WERI-Rb-1 (cell line): ENCODE results near the gene EEF1AKMT2.

ENCODE experiments used
- DNase-seq: peaks from one replicate; pipeline ENCODE4 v3.0.0-alpha.2; 2020
- H3K27ac ChIP-seq: fragments of 250-450 bp; sonication (Bioruptor Pico); 2 replicates; pipeline ENCODE4 v1.5.1; 2020; ENCODE audit warnings: mild to moderate bottlenecking, moderate library complexity
- H3K27me3 ChIP-seq: fragments of 250-450 bp; sonication (Bioruptor Pico); 2 replicates; pipeline ENCODE4 v1.5.1; 2021; ENCODE audit warnings: mild to moderate bottlenecking, low read depth, moderate library complexity; ENCODE audit not compliant: insufficient read depth, severe bottlenecking
- H3K36me3 ChIP-seq: fragments of 250-450 bp; sonication (Bioruptor Pico); 2 replicates; pipeline ENCODE4 v1.5.1; 2020; ENCODE audit warnings: mild to moderate bottlenecking, moderate library complexity
- H3K4me3 ChIP-seq: 2 replicates; pipeline ENCODE4 v1.5.1; 2011; ENCODE audit warnings: low read depth, mild to moderate bottlenecking, control low read depth, low read length
- H3K9me3 ChIP-seq: fragments of 250-450 bp; sonication (Bioruptor Pico); 2 replicates; pipeline ENCODE4 v1.5.1; 2021; ENCODE audit warnings: mild to moderate bottlenecking, moderate library complexity; ENCODE audit not compliant: severe bottlenecking
- TF ChIP-seq, protein P1 (sequence below): IDR thresholded peaks from 2 replicates; pipeline ENCODE4 v1.5.1; 2011; ENCODE audit warnings: low read depth, mild to moderate bottlenecking, control low read depth, inconsistent platforms, low read length

EEF1AKMT2 gene

DNA sequence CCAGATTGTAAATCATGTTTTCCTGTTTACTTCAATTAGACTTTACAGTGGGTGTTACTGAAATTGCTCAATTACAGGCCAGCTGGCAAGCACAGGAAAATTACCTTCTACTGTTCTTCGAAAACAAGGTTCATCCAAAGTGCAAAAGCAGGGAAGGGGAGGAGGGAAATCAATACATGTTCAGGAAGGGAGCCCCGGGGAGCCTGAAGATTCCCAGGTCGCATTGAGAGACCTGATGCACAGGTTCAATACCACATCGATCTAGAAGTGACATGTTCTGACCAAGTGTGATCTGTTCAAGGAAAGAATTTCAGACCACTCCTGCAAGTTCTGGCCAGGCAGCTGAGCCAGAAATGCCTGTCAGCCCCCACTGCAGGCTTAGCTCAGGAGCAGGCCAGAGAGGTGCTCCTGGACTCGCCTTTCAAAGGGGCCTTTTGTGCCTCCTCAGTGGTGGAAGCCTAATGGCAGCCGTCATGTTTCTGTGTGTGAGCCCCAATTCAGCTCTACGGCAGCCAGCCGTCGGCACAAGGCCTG lies 83.4 kb downstream of the EEF1AKMT2 start:
- Histone ChIP-seq H3K36me3 (peaks cover 35% of the 10 kb centered on the region), H3K27ac (peak overlapping the region; percentile 54), H3K9me3 (no peaks in the 10 kb centered on the region), H3K4me3 (no peak overlapping the region), H3K27me3 (no peaks in the 10 kb centered on the region)
- no peak for DNase-seq
- TF ChIP-seq, protein P1, sequence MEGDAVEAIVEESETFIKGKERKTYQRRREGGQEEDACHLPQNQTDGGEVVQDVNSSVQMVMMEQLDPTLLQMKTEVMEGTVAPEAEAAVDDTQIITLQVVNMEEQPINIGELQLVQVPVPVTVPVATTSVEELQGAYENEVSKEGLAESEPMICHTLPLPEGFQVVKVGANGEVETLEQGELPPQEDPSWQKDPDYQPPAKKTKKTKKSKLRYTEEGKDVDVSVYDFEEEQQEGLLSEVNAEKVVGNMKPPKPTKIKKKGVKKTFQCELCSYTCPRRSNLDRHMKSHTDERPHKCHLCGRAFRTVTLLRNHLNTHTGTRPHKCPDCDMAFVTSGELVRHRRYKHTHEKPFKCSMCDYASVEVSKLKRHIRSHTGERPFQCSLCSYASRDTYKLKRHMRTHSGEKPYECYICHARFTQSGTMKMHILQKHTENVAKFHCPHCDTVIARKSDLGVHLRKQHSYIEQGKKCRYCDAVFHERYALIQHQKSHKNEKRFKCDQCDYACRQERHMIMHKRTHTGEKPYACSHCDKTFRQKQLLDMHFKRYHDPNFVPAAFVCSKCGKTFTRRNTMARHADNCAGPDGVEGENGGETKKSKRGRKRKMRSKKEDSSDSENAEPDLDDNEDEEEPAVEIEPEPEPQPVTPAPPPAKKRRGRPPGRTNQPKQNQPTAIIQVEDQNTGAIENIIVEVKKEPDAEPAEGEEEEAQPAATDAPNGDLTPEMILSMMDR: no peak
